Activated naive CD4-positive, alpha-beta T cell treated with anti-CD3 and anti-CD28 coated beads, Interleukin-2, amount 50 U/mL, for 16 hours (primary cell): ENCODE data around the gene TPRX2.
"Not testable (repeated sequence)": the region's sequence is repeated elsewhere in the genome, so short reads cannot be mapped to it uniquely, and the experiment has no call there.

Experiments used
- DNase-seq: peaks from one replicate; pipeline ENCODE4 v3.0.0-alpha.2; 2020

The TPRX2 gene

GRCh38 chr19:47863514-47863936, 4.5 kb downstream of the TPRX2 start:
- peak; percentile 86 for DNase-seq

DNA sequence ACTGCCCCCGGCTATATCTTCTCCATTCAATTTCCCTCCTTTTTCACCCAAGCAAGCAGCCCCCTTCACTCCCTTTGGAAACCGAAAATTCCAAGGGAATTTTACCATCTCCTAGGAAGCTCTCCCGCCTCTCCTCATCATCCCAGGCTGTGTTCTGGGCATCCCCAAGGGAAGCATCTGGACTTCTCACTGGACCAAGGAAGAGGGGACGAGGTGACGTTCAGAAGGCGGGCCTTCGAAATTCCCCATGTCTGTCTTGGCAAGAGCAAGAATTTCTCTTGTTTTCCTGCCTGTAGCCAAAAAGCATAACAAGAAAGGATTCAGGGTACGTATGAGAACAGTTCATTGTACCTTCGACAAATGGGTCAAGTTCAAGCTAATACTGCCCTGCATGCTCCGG, 6.1 kb downstream of the TPRX2 start:
- no peak for DNase-seq

GRCh38 chr19:47878906-47879305, 19.9 kb downstream of the TPRX2 start:
- DNase-seq = no peak

DNA sequence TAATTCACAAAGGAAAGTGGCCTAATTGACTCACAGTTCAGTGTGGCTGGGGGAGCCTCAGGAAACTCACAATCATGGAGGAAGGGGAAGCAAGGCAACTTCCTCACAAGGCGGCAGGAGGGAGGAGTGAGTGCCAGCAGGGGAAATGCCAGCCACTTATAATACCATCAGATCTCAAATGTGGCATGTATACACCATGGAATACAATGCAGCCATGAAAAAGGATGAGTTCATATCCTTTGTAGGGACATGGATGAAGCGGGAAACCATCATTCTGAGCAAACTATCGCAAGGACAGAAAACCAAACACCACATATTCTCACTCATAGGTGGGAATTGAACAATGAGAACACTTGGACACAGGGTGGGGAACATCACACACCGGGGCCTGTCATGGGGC, 20.4 kb downstream of the TPRX2 start:
- not testable (repeated sequence) for DNase-seq

GRCh38 chr19:47881757-47882156, 22.7 kb downstream of the TPRX2 start:
- no peak for DNase-seq

DNA sequence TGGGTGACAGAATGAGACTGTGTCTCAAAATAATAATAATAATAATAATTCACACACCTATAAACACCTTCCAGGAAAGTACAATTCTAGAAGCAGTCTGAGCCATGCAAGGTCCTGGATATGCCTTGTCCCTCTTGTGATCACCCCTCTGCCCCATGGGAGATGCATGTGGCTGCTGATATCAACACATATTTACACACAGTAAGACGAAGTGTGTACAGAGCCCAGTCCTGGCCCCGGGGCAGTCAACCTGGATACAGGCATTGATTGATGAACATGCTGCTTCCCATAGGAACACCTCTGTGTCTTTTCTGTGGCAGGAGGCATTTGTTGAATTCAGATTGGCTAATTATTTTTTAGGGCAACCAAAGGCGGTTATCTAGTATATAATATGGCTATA, 23.9 kb downstream of the TPRX2 start:
- no peak for DNase-seq

DNA sequence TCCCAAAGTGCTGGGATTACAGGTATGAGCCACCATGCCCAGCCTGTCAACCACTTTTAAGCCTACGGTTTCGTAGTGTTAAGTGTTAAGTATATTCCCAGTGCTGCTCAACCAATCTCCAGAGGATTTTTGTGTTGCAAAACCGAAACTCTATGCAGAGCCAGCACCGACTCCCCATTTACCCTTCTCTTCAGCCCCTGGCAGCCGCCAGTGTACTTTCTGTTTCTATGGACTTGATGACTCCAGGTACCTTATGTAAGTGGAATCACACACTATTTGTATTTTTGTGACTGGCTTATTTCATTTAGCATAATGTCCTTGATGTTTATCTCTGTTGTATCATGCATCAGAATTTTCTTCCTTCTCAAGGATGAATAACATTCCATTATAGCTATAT, 26.0 kb downstream of the TPRX2 start:
- no peak for DNase-seq

- no peak for DNase-seq
These were observed 27.1 kb downstream of the TPRX2 start, which contains the start of gene SULT2A1 for GRCh38 chr19:47886010-47886559. Gene SULT2A1, minus strand, starts transcription at chr19:47886315. Its CDS starts 58 bp downstream, at chr19:47886257.

DNA sequence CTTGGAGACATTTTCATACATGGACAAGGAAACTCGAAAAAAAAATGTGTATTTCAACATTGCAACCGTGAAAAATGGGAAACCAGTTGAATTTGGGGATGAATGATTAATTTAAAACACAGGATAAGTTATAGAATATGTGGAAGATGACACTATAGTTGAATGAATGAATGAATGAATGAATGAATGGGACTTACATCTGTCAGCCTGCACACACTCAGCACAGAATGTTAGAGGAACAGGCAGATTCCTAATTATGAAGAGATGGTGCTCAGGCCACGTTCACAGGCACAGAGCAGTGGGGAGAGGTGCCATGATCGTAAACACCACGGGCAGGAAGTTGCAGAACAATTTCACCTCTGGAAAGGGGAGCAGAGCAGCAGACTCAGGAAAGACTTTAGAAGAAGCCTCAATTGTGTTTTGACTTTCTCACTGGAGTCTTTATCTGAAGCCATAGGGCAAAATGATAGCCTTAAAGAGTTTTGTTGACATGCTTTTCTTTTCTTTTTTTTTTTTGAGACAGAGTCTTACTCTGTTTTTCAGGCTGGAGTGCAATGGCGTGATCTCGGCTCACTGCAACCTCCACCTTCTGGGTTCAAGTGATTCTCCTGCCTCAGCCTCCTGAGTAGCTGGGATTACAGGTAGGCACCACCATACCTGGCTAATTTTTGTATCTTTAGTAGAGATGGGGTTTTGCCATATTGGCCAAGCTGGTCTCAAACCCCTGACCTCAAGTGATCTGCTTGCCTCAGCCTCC, 32.0 kb downstream of the TPRX2 start:
- DNase-seq = no peak

- no peak for DNase-seq
These were observed 32.5 kb downstream of the TPRX2 start for GRCh38 chr19:47891622-47891922.

- no peak for DNase-seq
These were observed 33.1 kb downstream of the TPRX2 start for GRCh38 chr19:47891923-47892666.

- DNase-seq = no peak
These were observed 36.2 kb downstream of the TPRX2 start for GRCh38 chr19:47895165-47895782.

GRCh38 chr19:47896019-47896418, 37.0 kb downstream of the TPRX2 start:
- no peak for DNase-seq

DNA sequence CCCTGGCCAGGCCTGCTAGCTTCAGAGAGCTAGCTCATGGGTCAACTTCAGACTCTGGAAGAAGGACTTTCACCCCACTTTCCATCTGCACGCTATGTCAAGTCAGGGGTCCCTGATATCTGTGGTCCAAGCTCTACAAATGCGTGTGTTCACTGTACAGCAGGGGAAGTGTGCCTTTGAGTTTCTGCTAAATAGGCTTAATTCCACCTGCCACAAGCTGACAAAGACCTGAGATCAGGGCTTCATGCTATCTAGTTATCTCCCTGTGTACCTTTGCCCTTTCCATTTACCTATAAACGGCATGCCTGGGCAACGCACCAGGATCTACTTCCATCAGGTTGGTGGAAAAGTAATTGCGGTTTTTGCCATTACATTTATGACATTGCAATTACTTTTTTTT, 37.7 kb downstream of the TPRX2 start:
- no peak for DNase-seq

- no peak for DNase-seq
These were observed 38.8 kb downstream of the TPRX2 start for GRCh38 chr19:47897861-47898260.

DNA sequence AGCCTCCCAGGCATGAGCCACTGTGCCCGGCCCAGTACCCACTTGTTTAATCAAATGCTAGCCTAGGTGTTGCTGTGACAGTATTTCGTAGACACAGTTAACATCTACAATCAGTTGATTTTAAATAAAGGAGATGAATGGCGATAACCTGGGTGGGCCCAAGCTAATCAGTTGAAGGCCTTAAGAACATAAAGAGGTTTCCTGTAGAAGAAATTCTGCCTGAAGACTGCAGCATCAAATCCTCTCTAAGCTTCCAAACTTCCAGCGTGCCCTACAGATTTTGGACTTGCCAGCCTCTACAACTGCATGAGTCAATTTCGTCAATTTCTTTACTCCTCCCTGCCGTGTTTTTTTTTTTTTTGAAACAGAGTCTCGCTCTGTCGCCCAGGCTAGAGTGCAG, 40.3 kb downstream of the TPRX2 start:
- DNase-seq = no peak

GRCh38 chr19:47901370-47901769, 42.3 kb downstream of the TPRX2 start:
- DNase-seq = no peak

DNA sequence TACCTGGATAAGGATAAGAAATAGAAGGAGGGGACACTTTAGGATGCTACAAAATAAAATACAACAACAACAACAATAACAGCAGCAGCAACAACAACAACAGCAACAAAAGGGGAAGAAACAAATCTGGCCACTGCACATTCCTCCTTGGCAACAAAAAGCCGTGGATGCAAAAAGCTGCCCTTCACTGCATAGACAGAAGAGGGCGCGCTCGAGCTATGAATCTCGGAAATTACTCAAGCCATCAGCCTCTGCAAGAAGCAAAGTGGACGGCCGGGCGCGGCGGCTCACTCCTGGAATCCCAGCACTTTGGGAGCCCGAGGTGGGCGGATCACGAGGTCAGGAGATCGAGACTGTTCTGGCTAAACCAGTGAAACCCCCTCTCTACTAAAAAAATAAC, 50.3 kb downstream of the TPRX2 start:
- DNase-seq = peak; percentile 66

- not testable (repeated sequence) for DNase-seq
These were observed 51.2 kb downstream of the TPRX2 start for GRCh38 chr19:47910191-47910590.
